HEK293T (cell line): ENCODE measurements around the gene CALHM2.
"Not testable (repeated sequence)": the region's sequence is repeated elsewhere in the genome, so short reads cannot be mapped to it uniquely, and the experiment has no call there.

ENCODE experiments used
- CTCF ChIA-PET: fragments of 350-600 bp; formaldehyde crosslinking; extraction: SDS; loops from one replicate; lab custom pipeline; 2021; ENCODE audit warnings: antibody characterized with exemption, inconsistent platforms; lab: Yijun Ruan, JAX
- POLR2A ChIA-PET: fragments of 350-600 bp; formaldehyde crosslinking; extraction: SDS; loops from one replicate; lab custom pipeline; 2020; ENCODE audit warnings: antibody characterized with exemption, inconsistent platforms; lab: Yijun Ruan, JAX
- DNase-seq: peaks from one replicate; pipeline ENCODE4 v3.0.0; 2012; ENCODE audit warnings: mixed read lengths; ENCODE audit errors: extremely low spot score
- ARNT ChIP-seq: fragments of 450-650 bp; IDR thresholded peaks from 2 replicates; pipeline ENCODE4 v1.6.1; 2017; ENCODE audit warnings: mild to moderate bottlenecking
- BHLHE40 ChIP-seq: fragments of 450-650 bp; IDR thresholded peaks from 2 replicates; pipeline ENCODE4 v1.6.1; 2016; ENCODE audit warnings: mild to moderate bottlenecking, moderate library complexity, borderline replicate concordance
- CTBP1 ChIP-seq: fragments of 450-650 bp; IDR thresholded peaks from 2 replicates; pipeline ENCODE4 v1.6.1; 2016; ENCODE audit warnings: borderline replicate concordance
- ELF4 ChIP-seq: fragments of 450-650 bp; IDR thresholded peaks from 2 replicates; pipeline ENCODE4 v1.6.1; 2017; ENCODE audit warnings: antibody characterized with exemption
- FOXA1 ChIP-seq: fragments of 450-650 bp; IDR thresholded peaks from 2 replicates; pipeline ENCODE4 v1.6.1; 2016; ENCODE audit warnings: mild to moderate bottlenecking
- FOXK2 ChIP-seq: fragments of 450-650 bp; IDR thresholded peaks from 2 replicates; pipeline ENCODE4 v1.6.1; 2016; ENCODE audit warnings: mild to moderate bottlenecking
- FOXM1 ChIP-seq: fragments of 450-650 bp; IDR thresholded peaks from 2 replicates; pipeline ENCODE4 v1.6.1; 2017; ENCODE audit warnings: mild to moderate bottlenecking, borderline replicate concordance
- HDGF ChIP-seq: fragments of 450-650 bp; IDR thresholded peaks from 2 replicates; pipeline ENCODE4 v1.6.1; 2017; ENCODE audit warnings: antibody characterized with exemption, borderline replicate concordance
- L3MBTL2 ChIP-seq: fragments of 450-650 bp; conservative IDR thresholded peaks from 2 replicates; pipeline ENCODE4 v1.6.1; 2016; ENCODE audit warnings: mild to moderate bottlenecking
- LEF1 ChIP-seq: fragments of 450-650 bp; IDR thresholded peaks from 2 replicates; pipeline ENCODE4 v1.6.1; 2017; ENCODE audit warnings: mild to moderate bottlenecking, borderline replicate concordance
- NFRKB ChIP-seq: fragments of 450-650 bp; IDR thresholded peaks from 2 replicates; pipeline ENCODE4 v1.6.1; 2016; ENCODE audit warnings: mild to moderate bottlenecking, moderate library complexity
- PKNOX1 ChIP-seq: fragments of 450-650 bp; IDR thresholded peaks from 2 replicates; pipeline ENCODE4 v1.6.1; 2016
- SP1 ChIP-seq: fragments of 450-650 bp; IDR thresholded peaks from 2 replicates; pipeline ENCODE4 v1.6.1; 2017
- SUZ12 ChIP-seq: fragments of 450-650 bp; IDR thresholded peaks from 2 replicates; pipeline ENCODE4 v1.6.1; 2016; ENCODE audit warnings: mild to moderate bottlenecking
- TARDBP ChIP-seq: fragments of 450-650 bp; IDR thresholded peaks from 2 replicates; pipeline ENCODE4 v1.6.1; 2016
- ZNF384 ChIP-seq: fragments of 450-650 bp; IDR thresholded peaks from 2 replicates; pipeline ENCODE4 v1.6.1; 2016

Gene CALHM2

GRCh38 chr10:103419101-103419500 is 33.1 kb downstream of the CALHM2 start:
- POLR2A ChIA-PET: no interaction called here
- CTCF ChIA-PET: no interaction called here
- no peak for TF ChIP-seq TARDBP
- no peak for TF ChIP-seq CTBP1
- TF ChIP-seq L3MBTL2: no peak
- TF ChIP-seq SUZ12: no peak
- TF ChIP-seq LEF1: no peak
- TF ChIP-seq NFRKB: no peak
- DNase-seq: no peak

- ChIA-PET CTCF (interaction anchor here (0.6 kb wide), 1 partner anchor 84 kb away, joined by 3 read pairs; no protein-coding TSS in a partner anchor), POLR2A (no interaction called here)
- DNase-seq: no peak
- TF ChIP-seq ARNT (no peak), BHLHE40 (no peak), FOXK2 (no peak), SUZ12 (no peak), CTBP1 (no peak), SP1 (no peak), FOXM1 (no peak), LEF1 (no peak), PKNOX1 (no peak), FOXA1 (no peak), ZNF384 (no peak), NFRKB (no peak), HDGF (no peak), ELF4 (no peak), L3MBTL2 (no peak), TARDBP (no peak)
Observed at GRCh38 chr10:103417601-103418000, 34.6 kb downstream of the CALHM2 start.

- CTCF ChIA-PET: interaction anchor here (0.6 kb wide), 1 partner anchor 85 kb away, joined by 3 read pairs; no protein-coding TSS in a partner anchor
- POLR2A ChIA-PET, DNase-seq: not testable (repeated sequence)
Observed at GRCh38 chr10:103417148-103417469, 35.1 kb downstream of the CALHM2 start.

GRCh38 chr10:103416436-103417147 is 35.6 kb downstream of the CALHM2 start:
- ChIA-PET POLR2A (no interaction called here), CTCF (interaction anchor here (0.5 to 0.9 kb wide), 5 partner anchors 9 to 85 kb away, joined by 3 to 7 read pairs (median 4); no protein-coding TSS in a partner anchor)
- TF ChIP-seq L3MBTL2 (no peak), FOXA1 (no peak), FOXM1 (no peak), LEF1 (no peak), FOXK2 (no peak), SP1 (no peak), SUZ12 (no peak)
- peak; percentile 36 for DNase-seq

GRCh38 chr10:103415581-103415980 is 36.6 kb downstream of the CALHM2 start:
- DNase-seq: no peak
- ChIA-PET POLR2A (no interaction called here), CTCF (interaction anchor here (0.6 to 0.9 kb wide), 2 partner anchors 61 to 82 kb away, joined by 3 to 7 read pairs; no protein-coding TSS in a partner anchor)
- TF ChIP-seq FOXK2 (no peak), SUZ12 (no peak), BHLHE40 (no peak), PKNOX1 (no peak), TARDBP (no peak), ARNT (no peak), ZNF384 (no peak), ELF4 (no peak), HDGF (no peak), LEF1 (no peak), NFRKB (no peak), CTBP1 (no peak), L3MBTL2 (no peak), FOXM1 (no peak), FOXA1 (no peak), SP1 (no peak)

GRCh38 chr10:103413564-103413963 is 38.6 kb downstream of the CALHM2 start:
- ChIA-PET CTCF (no interaction called here), POLR2A (no interaction called here)
- TF ChIP-seq FOXA1 (no peak), HDGF (no peak), FOXM1 (no peak), NFRKB (no peak), FOXK2 (no peak), ARNT (no peak), SUZ12 (no peak)

GRCh38 chr10:103397191-103397825 is 54.9 kb downstream of the CALHM2 start:
- DNase-seq: no peak
- POLR2A ChIA-PET: interaction anchor here (1.3 to 1.7 kb wide), 2 partner anchors 8 to 47 kb away, joined by 5 read pairs; partner anchors contain the start of gene PCGF6
- CTCF ChIA-PET: no interaction called here
- no peak for TF ChIP-seq ELF4
- peak; percentile 29; the same call in 1 of the 2 replicates for TF ChIP-seq ZNF384

More at GRCh38 chr10:103413564-103413963, 38.6 kb downstream of the CALHM2 start:
- DNase-seq: no peak
